Hypothalamus (tissue), 51 donors: ENCODE measurements around the gene PBXIP1.

ENCODE experiments used
- DNase-seq, 51 donors: peaks; one replicate each; lab custom pipeline; 2025; lab: John Stamatoyannopoulos, UW

PBXIP1 gene

GRCh38 chr1:154955718-154956543, at the start of gene PBXIP1:
Gene PBXIP1, minus strand, starts transcription at chr1:154956099. Its CDS starts 2,378 bp downstream, at chr1:154953721.
- DNase-seq = peak in 48 of 51 donors; percentile 18 to 93 (median 70)

GRCh38 chr1:155005076-155006011, 49.4 kb upstream of the PBXIP1 start:
- peak in 48 of 51 donors; percentile 33 to 86 (median 66) for DNase-seq

DNA sequence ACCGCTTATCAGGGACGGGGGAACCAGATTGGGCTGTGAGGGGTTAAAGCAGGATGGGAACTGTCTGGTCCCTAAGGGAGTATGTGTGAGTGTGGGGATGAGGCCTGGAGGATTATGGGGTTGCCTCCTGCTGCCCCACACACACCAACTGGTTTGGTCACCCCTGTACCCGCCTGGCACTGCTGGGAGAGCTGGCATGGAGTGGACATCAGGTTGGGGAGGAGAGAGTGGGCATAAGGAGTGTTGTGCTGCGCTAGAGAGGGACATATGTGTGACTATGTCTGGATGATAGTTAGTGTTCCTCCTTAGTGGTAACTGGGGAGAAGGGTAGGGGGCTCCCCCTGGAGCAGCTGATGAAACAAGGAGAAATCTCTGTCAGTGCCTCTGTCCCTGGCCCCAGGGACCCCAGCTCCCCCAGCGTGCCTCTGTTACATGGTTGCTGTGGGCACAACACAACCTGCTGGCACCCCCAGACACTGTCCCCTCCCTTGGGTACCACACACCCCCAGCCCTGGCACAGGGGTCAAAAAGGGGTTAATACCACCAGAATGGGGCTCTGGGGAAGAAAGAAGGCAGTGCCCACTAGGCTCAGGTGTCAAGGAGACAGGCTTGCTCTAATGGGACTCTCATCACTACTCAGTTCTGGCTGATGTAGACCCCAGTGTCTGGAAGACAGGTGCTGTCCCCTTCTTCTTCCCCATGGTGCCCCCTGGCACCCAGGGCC, 48.6 kb upstream of the PBXIP1 start:
- peak in 9 of 51 donors; percentile 16 to 81 (median 52) for DNase-seq

GRCh38 chr1:155003766-155004351, 48.0 kb upstream of the PBXIP1 start:
- peak in 40 of 51 donors; percentile 27 to 87 (median 58) for DNase-seq

- DNase-seq = peak in 24 of 51 donors; percentile 27 to 79 (median 47)
These were observed 47.4 kb upstream of the PBXIP1 start for GRCh38 chr1:155003227-155003765.

DNA sequence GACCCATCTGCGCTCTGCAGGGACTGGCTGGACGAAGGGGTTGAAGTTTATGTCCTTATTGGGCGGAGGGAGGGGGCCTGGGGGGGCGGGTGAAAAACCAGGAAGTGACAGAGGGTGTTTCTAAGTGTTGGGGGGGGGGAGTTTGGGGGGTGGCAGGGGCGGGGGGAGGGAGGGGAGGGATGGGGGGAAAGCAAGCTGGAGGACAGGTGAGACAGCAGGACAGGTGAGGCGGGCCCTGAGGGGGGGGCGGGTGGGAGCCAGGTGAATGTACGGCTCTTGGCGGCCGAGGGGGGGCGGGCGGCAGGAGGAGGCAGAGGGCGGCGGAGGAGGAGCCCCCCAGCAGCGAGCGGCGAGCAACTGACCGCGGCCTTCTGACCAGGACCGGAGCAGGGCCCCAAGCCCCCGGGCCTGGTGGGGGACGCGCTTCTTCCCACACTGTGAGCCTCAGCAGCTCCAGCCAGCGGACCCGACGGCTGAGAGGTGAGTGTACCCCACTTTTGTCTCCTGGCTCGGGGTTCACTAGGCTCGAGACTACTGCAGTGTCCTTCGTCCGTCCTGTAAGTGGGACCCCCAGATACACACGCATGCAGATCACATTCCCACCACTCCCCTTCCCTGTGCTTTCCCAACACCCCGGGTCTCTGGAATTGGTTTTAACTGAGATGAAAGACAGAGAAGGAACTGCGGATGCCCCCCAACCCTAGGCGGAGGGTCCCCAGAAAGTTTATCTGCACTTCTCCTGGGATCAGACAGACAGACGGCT, 46.7 kb upstream of the PBXIP1 start, which contains the start of gene ZBTB7B:
TSS of gene ZBTB7B (plus strand) at position 339 of the 763 bp plus-strand sequence. CDS start 11,859 bp downstream, outside the sequence.
- peak in 21 of 51 donors; percentile 34 to 81 (median 73) for DNase-seq

- DNase-seq = peak; percentile 88 to 100 (median 99)
These were observed 46.0 kb upstream of the PBXIP1 start for GRCh38 chr1:155001675-155002463.

DNA sequence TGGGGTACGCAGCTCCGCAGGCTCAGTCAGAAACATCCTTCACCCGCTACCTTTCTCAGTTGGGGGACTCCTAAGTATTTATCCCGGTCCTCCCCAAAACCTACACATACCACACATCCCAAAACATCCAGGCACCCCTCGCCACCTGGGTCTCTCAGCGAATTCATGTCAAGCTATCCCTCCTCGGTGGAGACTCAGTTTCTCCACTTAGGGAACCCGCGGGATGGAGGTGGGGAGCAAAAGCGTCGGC, 45.5 kb upstream of the PBXIP1 start:
- DNase-seq = peak in 2 of 51 donors; percentile 75 to 88

DNA sequence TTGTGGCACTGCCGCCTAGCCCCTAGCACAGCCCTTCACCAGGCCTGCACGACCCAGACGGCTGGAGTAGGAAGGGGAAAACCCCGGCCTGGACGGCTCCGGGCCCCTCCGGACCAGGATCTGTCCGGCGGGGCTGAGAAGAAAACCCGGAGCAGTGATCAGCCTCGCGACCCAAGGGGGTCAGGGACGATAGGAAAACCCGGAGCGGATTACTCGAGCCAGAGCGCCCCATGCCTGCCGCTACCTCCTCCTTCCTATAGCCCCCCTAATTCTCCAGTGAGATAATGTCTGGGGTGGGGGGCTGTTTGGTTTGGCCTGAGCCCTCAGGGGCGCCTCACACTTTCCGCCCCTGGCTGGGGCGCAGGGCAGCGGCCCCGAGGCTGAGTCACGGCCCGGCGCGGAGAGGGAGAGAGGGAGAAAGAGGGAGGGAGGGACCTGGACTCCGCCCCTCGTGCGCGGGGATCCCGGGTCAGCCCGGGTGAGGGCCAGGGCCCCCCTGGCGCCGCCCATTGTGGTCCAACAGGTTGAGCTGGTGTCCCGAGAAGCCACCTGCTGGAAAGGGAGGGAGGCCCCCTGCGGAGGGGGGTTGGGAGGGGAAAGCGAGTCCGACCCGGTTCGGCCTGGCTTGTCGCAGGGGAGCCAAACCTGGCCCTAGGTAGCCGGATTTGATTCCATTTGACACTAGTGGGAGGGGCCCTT, 45.0 kb upstream of the PBXIP1 start:
- peak; percentile 56 to 98 (median 83) for DNase-seq

- peak in 9 of 51 donors; percentile 47 to 77 (median 69) for DNase-seq
These were observed 44.5 kb upstream of the PBXIP1 start for GRCh38 chr1:155000411-155000725.

GRCh38 chr1:154999571-155000410, 43.9 kb upstream of the PBXIP1 start:
- DNase-seq = peak in 5 of 51 donors; percentile 44 to 61 (median 51)

- peak in 35 of 51 donors; percentile 17 to 71 (median 39) for DNase-seq
These were observed 43.1 kb upstream of the PBXIP1 start for GRCh38 chr1:154998818-154999570.

DNA sequence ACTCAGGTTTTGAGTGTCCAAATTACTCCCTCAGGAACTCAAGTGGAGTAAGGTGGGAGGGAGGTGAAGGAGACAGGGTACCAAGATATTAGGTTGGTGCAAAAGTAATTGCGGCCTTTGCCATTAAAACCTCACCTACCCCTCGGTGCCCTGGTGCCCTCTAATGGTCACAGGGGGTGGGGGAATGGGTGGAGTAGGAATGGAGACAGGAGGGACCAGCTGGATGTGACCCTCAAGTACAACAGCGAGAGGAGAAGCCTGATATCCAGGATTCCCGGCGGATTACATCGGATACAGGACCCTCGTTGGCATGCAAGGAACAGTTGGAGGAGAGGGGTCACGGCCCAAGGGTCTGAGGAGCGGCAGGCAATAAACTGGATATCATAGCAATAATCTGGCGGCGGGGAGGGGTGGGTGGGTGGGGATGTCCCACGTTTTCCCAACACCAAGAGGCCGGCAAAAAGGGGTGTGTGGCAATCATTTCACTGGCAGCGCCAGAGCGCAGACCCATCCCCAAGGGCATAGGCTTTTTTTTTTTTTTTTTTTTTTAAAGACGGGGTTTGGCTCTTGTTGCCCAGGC, 42.4 kb upstream of the PBXIP1 start:
- no peak for DNase-seq

- no peak for DNase-seq
These were observed 41.2 kb upstream of the PBXIP1 start for GRCh38 chr1:154996966-154997701.
